ENCODE measurements around the gene ADGRL3.

ADGRL3 gene

DNA sequence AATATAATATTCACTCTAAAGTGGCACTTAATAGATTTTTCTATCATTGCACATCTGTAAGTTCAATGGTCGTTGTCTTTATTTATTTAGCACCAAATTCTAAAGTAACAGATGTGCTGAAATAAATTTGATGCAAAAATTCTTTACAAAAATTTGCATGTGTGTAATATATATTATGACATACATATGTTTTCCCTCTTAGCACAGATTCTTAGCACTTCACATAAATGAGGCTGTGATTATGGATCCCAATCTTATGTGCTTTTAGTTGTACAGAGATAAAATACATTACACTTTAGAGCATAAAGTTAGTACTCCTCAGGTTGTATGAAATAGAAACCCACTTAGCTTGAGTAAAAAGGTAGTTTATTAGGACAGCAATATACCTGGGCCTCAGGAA is 915.1 kb downstream of the ADGRL3 start:
- DNase-seq (ENCODE audit: low read depth in 2 of 2) = no peak

DNA sequence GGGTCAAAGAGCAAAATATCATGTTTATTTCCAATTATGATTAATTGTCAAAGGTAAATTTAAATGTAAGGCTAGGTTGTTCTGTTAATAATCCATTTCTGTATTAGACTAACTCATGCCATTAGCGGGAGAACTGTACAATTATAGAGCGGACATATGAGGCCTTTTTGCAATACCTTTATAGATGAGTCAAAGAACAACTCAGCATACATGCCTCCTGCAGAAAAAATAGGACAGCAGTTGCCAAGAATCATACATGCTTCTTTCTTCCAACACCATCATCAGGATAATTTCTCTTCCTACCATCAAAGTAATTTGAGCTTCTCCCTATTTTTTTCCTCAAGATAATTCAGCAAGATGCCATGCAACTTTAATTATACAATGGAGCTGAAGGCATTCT is 917.8 kb downstream of the ADGRL3 start:
- no peak for DNase-seq (ENCODE audit: low read depth in 2 of 2)

DNA sequence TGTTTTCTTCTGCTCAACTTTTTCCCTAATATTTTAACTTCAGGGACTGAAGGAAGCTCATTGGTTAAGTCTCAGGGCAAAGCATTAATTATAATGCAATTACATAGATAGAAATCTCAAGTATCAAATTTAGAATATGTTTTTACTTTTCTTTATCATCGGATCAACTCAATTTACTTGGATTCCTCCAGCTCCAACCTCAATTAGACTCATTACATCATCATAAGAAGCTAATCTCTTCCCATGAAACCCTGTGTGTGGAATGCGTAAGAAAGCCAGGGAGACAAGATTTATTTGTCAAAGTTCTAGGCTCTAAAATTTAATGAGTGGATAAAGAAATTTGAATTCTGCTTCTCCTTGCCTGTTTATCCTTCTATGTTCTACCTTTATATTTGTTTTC is 918.4 kb downstream of the ADGRL3 start:
- no peak for DNase-seq (ENCODE audit: low read depth in 2 of 2)

DNA sequence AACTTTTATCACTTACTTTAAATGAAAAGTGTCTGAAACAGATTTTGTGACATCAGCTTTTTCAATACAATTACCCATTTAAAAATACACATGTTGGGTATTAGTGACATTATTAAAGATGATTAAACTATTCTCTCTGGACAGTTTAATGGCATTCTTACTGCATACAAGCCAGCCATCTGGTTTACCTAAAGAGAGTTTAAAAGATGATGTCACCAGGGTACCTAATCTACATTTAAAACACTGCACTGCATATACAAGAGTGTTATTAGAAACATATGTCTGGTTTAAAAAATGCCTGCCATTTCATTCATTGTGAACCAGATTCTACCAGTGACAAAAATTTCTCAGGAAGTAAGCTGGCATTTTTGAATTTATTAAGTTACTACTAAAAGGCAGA is 919.1 kb downstream of the ADGRL3 start:
- no peak for DNase-seq (ENCODE audit: low read depth in 2 of 2)

DNA sequence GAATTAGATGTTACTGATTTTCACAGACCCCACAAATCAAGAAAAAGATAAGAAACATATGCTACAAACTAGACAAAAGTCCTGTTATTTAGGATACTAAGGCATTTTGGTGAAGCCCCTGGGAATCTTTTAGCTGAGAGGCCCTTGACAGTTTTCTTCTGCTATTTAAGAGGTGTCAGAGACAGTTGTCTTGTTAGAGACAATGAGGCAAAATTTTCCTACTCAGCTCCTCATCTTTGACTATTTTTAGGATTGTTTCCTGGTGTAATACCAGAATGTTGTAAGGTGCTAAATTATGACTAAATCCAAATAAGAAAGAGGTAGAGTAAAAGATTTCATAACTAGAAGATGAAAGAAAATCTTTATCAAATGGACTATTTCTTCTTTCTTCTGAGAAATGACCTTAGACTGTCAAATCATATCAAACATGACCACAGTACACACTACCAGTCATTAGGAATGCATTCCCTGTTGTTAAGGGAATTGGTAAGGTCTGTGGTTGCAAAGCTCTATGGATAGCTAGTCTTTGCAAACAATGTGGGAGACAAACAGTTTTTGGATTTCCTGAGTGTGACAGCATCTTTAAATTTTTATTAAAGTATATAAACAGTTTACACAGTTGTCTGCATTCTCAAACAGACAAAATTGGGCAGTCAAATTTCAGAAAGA is 926.1 kb downstream of the ADGRL3 start:
- DNase-seq (ENCODE audit: low read depth in 2 of 2) = no peak
